Stimulated activated CD8-positive, alpha-beta memory T cell treated with anti-CD3 and anti-CD28 coated beads, Interleukin-15, amount 100 ng/mL, for 24 hours (primary cell): ENCODE data around the gene DNAJB9.

ENCODE experiments used
- DNase-seq: peaks from one replicate; pipeline ENCODE4 v3.0.0-alpha.2; 2020; ENCODE audit warnings: low read depth

The DNAJB9 gene

GRCh38 chr7:108605559-108606201 is 36.0 kb downstream of the DNAJB9 start:
- DNase-seq: no peak

GRCh38 chr7:108609643-108610042 is 40.0 kb downstream of the DNAJB9 start:
- DNase-seq: no peak

GRCh38 chr7:108611268-108611667 is 41.6 kb downstream of the DNAJB9 start:
- DNase-seq: no peak

GRCh38 chr7:108613147-108613948 is 43.7 kb downstream of the DNAJB9 start:
- no peak for DNase-seq

GRCh38 chr7:108613949-108614381 is 44.3 kb downstream of the DNAJB9 start:
- no peak for DNase-seq

- no peak for DNase-seq
These were observed 45.2 kb downstream of the DNAJB9 start for GRCh38 chr7:108614896-108615295.

GRCh38 chr7:108618056-108618455 is 48.4 kb downstream of the DNAJB9 start:
- DNase-seq: no peak

DNA sequence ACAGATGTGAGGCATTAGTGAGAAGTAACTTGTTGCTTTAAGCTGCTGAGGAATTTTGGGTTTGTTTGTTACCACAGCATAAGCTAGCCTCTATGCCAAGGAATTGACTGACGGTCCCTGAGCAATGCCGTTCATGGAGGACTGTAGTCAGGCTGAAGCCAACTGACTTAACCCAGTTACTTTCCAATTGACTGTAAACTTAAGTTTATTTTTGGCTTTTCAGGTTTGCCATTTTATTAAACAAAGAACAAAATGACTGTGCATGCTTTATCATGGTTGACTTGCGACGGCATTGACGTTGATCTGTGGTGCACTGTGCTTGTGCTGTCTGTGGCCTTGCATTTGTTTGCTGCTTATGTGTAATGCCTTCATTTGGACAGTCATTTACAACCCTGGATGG is 53.5 kb downstream of the DNAJB9 start:
- no peak for DNase-seq
